ENCODE measurements around the gene ZKSCAN3.

ZKSCAN3 gene

DNA sequence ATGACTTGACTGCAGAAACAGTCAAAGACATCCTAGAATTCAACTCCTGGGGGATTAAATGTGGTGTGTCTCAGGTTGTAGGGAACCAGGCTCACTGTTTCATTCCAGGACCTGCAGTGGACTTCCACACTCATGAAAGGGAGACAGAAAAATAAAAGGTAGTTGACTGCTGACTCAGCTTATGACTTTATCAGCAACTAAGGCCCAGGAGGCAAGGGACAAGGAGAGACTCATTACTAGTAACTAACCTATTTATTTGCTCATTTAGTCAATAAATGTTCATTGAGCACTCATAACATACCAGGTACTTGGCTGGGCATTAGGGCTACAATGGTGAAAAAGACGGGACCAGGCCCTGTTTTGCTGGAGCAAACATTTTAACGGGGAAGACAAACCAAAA lies 16.7 kb upstream of the ZKSCAN3 start:
- TF ChIP-seq POLR2AphosphoS5 (IDR thresholded peaks at IDR 0.05; ENCODE audit: low read depth, low read length), result no peak
- TF ChIP-seq TAF1 (IDR thresholded peaks at IDR 0.05; ENCODE audit: borderline replicate concordance, low read depth, low read length), result no peak
- TF ChIP-seq POLR2A (IDR thresholded peaks at IDR 0.05; ENCODE audit: low read depth, low read length), result no peak
- FAIRE-seq (no peak), DNase-seq (ENCODE audit: insufficient read length) (no peak)

- FAIRE-seq (no peak), DNase-seq (ENCODE audit: insufficient read length) (no peak)
- TF ChIP-seq TAF1 (IDR thresholded peaks at IDR 0.05; ENCODE audit: borderline replicate concordance, low read depth, low read length) (no peak), POLR2A (IDR thresholded peaks at IDR 0.05; ENCODE audit: low read depth, low read length) (no peak), POLR2AphosphoS5 (IDR thresholded peaks at IDR 0.05; ENCODE audit: low read depth, low read length) (no peak)
These were observed 16.1 kb upstream of the ZKSCAN3 start for GRCh38 chr6:28333599-28334018.

DNA sequence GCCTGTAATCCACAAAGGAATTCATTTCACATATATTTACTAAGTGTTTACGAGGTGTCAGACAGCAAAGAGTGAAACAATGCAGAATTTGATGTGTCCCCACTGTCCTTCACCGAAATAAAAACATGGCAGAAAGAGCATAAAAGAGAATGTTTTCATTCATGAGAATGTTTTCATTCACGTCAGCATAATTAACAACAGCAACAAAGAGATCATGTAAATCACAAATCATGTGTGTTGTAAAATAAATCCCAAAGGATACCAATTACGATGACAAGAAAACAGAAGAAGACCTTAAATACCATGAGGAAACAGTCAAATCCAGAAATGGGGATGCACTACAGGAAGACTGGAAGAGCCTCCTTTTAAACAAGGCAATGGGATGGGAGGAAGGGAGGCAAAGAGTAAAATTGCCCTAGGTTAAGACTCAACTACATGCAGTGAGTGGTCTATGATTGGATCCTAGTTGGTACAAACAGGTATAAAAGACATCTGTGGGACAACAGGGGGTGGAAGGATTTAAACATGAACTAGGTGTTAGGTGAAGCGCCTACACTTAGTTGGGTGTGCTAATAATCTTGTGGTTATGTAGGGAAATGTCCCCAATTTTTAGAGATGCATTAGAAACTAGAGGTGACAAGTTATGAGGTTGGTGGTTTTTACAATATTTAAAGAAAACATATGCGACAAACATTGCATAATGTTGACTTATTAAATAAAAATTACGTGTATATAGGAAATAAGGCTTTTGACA lies 15.3 kb upstream of the ZKSCAN3 start:
- no peak for TF ChIP-seq TAF1 (IDR thresholded peaks at IDR 0.05; ENCODE audit: borderline replicate concordance, low read depth, low read length)
- no peak for TF ChIP-seq POLR2A (IDR thresholded peaks at IDR 0.05; ENCODE audit: low read depth, low read length)
- no peak for TF ChIP-seq POLR2AphosphoS5 (IDR thresholded peaks at IDR 0.05; ENCODE audit: low read depth, low read length)
- no peak for DNase-seq (ENCODE audit: insufficient read length)
- FAIRE-seq, result no peak

GRCh38 chr6:28335040-28335563 lies 14.6 kb upstream of the ZKSCAN3 start:
- TF ChIP-seq TAF1 (IDR thresholded peaks at IDR 0.05; ENCODE audit: borderline replicate concordance, low read depth, low read length) (no peak), POLR2A (IDR thresholded peaks at IDR 0.05; ENCODE audit: low read depth, low read length) (no peak), POLR2AphosphoS5 (IDR thresholded peaks at IDR 0.05; ENCODE audit: low read depth, low read length) (no peak)
- DNase-seq (ENCODE audit: insufficient read length) (no peak), FAIRE-seq (no peak)

DNA sequence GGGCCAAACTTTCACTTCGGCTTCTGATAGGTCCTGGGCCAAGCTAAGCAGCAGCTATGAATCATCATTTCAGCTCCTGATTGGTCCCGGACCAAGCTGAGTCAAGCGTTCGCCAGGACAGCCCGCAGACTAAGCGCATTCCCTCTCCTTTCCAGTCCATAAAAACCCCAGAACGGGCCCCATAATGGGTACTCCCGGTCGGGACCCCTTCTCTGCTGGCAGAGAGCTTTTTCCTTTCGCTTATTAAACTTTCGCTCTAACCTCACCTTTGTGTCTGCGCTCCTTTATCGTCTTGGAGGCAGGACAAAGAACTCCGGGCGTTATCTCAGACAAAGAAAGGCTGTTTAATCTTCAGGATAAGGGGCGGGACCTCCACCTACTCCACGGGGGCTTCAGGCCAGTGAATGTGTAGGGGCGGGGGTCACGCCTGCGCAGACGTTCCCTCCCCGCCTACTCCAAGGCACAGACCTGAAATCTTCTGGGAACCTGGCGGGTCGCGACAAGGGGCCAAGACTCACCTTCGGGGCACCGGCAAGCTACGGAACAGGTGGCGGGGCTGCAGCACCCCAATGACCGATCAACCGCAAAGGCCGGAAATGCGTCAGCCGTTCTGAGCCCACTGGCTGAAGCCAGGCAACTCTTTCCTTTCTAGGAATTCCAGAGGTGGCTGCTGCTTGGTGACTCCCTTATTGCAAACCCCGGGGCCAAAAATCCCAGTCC lies 14.0 kb upstream of the ZKSCAN3 start, which contains the start of gene ZSCAN31:
ZSCAN31 (minus strand) TSS at position 585 of the 720 bp plus-strand sequence. CDS start 6,465 bp downstream, outside the sequence.
- TF ChIP-seq TAF1 (IDR thresholded peaks at IDR 0.05; ENCODE audit: borderline replicate concordance, low read depth, low read length), result peak; percentile 70; the same call in 1 of the 2 replicates
- TF ChIP-seq POLR2AphosphoS5 (IDR thresholded peaks at IDR 0.05; ENCODE audit: low read depth, low read length), result peak; percentile 85
- TF ChIP-seq POLR2A (IDR thresholded peaks at IDR 0.05; ENCODE audit: low read depth, low read length), result peak; percentile 88
- FAIRE-seq (peak; percentile 92), DNase-seq (ENCODE audit: insufficient read length) (peak; percentile 48)

DNA sequence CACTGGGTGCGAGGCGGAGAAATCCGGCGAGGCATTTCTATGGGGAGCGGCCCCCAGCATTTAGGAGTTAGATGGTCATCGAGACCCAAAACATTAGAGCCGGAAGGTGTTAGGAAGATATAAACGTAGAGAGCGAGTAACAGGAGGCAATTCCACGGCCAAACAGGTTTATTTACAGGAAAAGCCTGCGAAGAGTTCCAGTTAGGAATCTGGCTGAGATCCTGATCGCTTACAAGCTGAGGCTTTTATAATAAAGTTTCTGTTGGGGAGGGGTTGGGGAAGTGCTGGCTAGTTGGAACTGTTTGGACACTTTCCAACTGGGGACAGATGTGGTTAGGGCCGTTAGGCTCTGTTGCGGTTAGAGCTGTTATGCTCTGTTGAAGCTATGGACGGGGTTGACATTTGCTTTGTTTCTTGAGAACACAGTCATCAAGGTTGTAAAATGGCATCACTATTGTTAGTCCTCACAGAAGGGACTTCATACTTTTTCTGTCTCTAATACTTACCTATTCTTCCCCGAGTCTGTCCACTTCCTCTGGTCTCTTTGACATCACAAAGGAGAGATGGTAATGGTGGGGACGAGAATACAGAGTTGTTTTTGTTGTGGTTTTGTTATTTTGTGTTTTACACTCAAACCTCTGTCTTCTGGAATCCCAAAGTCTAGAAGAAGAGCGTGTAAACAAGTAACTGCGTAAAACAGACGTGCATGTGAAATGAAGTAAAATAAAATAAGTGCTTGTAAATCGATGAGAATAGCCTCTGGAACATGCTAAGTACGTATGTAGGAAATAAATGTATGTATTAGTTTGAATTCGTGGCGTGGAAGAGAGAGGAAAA lies 13.2 kb upstream of the ZKSCAN3 start:
- no peak for DNase-seq (ENCODE audit: insufficient read length)
- TF ChIP-seq TAF1 (IDR thresholded peaks at IDR 0.05; ENCODE audit: borderline replicate concordance, low read depth, low read length), result no peak
- no peak for TF ChIP-seq POLR2AphosphoS5 (IDR thresholded peaks at IDR 0.05; ENCODE audit: low read depth, low read length)
- no peak for TF ChIP-seq POLR2A (IDR thresholded peaks at IDR 0.05; ENCODE audit: low read depth, low read length)
- peak; percentile 51 for FAIRE-seq

DNA sequence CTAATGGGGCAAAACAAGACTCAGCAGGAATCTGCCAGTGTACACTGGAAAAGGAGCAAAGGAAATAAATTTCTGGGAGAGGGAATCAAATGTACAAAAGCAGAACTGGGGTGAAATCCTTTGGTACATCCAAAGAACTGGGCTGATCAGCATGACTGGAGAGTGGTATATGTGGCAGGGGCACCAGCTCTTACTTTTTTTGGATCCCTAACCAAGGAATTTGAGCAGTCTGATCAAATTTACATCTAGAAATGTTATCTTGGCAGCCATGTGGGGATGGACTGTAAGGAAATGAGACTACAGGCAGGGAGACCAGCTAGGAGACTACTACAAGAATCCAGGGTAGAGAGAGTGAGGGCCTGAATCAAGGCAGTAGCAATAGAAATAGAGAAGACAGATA lies 12.6 kb upstream of the ZKSCAN3 start:
- TF ChIP-seq TAF1 (IDR thresholded peaks at IDR 0.05; ENCODE audit: borderline replicate concordance, low read depth, low read length), result no peak
- no peak for TF ChIP-seq POLR2AphosphoS5 (IDR thresholded peaks at IDR 0.05; ENCODE audit: low read depth, low read length)
- no peak for TF ChIP-seq POLR2A (IDR thresholded peaks at IDR 0.05; ENCODE audit: low read depth, low read length)
- peak; percentile 44 for FAIRE-seq

DNA sequence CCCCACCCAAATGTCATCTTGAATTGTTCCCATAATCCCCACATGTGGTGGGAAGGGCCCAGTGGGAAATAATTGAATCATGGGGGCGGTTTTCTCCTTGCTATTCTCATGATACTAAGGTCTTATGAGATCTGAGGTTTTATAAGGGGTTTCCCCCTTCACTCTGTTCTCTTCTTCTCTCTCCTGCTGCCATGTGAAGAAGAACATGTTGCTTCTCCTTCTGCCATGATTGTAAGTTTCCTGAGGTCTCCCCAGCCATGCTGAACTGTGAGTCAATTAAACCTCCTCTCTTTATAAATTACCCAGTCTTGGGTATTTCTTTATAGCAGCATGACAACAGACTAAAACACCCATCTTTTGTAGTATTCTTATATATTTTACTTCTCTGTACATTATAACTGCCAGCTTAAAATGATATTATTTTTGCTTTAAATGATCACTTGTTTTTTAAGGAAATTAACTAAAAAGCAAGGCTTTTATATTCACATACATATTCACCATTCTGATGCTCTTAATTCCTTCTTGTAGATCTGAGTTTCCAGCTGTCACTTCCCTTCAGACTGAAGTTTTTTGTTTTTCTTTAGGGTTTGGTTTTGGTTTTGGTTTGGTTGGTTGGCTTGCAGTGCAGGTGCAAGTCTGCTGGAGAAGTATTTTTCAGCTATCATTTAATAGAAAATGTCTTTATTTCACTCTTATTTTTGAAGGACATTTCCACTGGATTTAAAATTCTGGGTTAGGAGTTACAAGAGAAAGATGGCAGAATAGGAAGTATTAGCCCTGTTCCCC lies 9.2 kb upstream of the ZKSCAN3 start:
- DNase-seq (ENCODE audit: insufficient read length) (no peak), FAIRE-seq (no peak)
- TF ChIP-seq POLR2A (IDR thresholded peaks at IDR 0.05; ENCODE audit: low read depth, low read length) (no peak), POLR2AphosphoS5 (IDR thresholded peaks at IDR 0.05; ENCODE audit: low read depth, low read length) (no peak)

More for the DNA sequence above, 12.6 kb upstream of the ZKSCAN3 start:
- no peak for DNase-seq (ENCODE audit: insufficient read length)

- TF ChIP-seq POLR2A (IDR thresholded peaks at IDR 0.05; ENCODE audit: low read depth, low read length) (no peak), TAF1 (IDR thresholded peaks at IDR 0.05; ENCODE audit: borderline replicate concordance, low read depth, low read length) (no peak), POLR2AphosphoS5 (IDR thresholded peaks at IDR 0.05; ENCODE audit: low read depth, low read length) (no peak)
- no peak for DNase-seq (ENCODE audit: insufficient read length)
- FAIRE-seq, result no peak
These were observed 5.7 kb upstream of the ZKSCAN3 start for GRCh38 chr6:28343898-28344677.

DNA sequence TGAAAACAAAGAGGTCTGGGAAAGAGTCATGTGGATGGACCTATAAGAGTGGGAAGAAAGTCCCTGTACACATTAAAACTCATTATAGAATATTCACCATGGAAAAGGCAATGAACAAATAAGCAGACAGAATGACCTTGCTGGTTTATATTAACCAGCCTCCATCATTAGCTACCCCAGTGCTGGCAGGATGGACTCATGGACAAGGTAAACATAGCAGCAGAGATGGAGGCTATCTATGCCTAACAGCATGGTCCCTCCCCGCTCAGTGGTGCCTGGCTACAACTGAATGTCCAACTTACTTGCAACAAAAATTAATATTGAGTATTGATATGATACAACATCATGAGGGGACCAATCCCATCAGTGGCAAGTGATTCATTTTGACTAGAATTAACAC lies 4.5 kb upstream of the ZKSCAN3 start:
- TF ChIP-seq POLR2A (IDR thresholded peaks at IDR 0.05; ENCODE audit: low read depth, low read length) (no peak), TAF1 (IDR thresholded peaks at IDR 0.05; ENCODE audit: borderline replicate concordance, low read depth, low read length) (no peak), POLR2AphosphoS5 (IDR thresholded peaks at IDR 0.05; ENCODE audit: low read depth, low read length) (no peak)
- DNase-seq (ENCODE audit: insufficient read length) (no peak), FAIRE-seq (no peak)

Measured in GM12892 (cell line).